ENCODE measurements around the gene HEYL.

DNA sequence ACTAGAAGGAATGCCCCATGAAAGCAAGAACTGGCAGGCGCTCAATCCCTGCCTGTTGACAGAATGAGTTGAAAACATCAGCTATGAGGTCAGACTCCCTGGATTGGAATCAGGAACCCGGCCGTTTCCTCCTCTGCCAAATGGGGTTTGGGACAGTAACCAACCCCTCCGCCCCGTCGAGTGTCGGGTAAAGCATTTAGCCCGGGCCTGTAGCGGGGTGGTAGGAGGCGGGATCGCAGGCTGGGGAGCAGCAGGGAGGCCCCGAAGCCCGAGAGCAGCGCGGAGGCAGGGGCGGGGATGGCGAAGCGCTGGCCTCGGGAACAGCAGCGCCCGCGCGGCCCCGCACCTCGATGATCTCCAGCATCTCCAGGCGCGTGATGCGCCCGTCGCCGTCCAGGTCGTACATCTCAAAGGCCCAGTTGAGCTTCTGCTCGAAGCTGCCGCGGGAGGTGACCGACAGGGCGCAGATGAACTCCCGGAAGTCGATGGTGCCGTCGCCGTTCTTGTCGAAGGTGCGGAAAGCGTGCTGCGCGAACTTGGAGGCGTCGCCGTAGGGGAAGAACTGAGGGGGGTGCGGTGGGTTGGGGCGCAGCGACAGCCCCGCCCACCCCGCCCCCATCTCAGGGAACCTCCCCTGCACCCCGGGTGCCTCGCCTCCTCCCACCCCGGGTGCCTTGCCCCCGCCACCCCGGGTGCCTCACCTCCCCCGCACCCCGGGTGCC is 44.3 kb upstream of the HEYL start:
- TF ChIP-seq, protein P1, sequence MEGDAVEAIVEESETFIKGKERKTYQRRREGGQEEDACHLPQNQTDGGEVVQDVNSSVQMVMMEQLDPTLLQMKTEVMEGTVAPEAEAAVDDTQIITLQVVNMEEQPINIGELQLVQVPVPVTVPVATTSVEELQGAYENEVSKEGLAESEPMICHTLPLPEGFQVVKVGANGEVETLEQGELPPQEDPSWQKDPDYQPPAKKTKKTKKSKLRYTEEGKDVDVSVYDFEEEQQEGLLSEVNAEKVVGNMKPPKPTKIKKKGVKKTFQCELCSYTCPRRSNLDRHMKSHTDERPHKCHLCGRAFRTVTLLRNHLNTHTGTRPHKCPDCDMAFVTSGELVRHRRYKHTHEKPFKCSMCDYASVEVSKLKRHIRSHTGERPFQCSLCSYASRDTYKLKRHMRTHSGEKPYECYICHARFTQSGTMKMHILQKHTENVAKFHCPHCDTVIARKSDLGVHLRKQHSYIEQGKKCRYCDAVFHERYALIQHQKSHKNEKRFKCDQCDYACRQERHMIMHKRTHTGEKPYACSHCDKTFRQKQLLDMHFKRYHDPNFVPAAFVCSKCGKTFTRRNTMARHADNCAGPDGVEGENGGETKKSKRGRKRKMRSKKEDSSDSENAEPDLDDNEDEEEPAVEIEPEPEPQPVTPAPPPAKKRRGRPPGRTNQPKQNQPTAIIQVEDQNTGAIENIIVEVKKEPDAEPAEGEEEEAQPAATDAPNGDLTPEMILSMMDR (IDR thresholded peaks at IDR 0.05): no peak
- no peak for TF ChIP-seq POLR2A (IDR thresholded peaks at IDR 0.05)

Data from thyroid gland (tissue), 4 donors.